ENCODE data around the gene ALKBH8. TPM values are rescaled to one million over a fixed set of nuclear protein-coding genes. Genes with fewer than 3 reads are reported as not detected.

ALKBH8 gene
- total and polyA plus RNA-seq, 2 of the 4 experiments (the other 2 are of a cell fraction): 3.0 to 6.6 TPM

DNA sequence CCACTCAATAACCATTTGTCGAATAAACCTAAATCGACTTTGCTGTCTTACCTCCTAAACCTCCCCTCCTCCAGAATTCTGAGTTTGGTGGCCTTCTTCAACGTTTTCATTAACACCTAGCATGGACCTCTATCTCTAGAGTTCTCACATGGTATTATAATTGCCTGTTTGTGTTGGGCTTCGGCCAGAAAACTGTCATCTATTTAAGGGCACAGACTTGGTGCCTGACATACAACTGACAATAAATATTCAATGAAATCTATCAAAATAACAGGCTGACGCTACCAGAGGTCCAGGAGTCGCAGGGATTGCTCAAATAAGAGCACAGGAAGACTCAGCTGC, 687 bp downstream of the ALKBH8 start:
- ChIA-PET CTCF (no interaction called here), POLR2A (ENCODE audit: unreplicated experiment) (interaction anchor here (1.0 kb wide), 1 partner anchor 41 kb away, joined by 4 read pairs; no protein-coding TSS in a partner anchor)
- no TSS peak for BruUV-seq (replicated peaks)
- H4K8ac ChIP-seq (ENCODE audit: low read depth in 2 of 2, low read length in 2 of 2): peak overlapping the region; percentile 85 to 88; a peak in 3 of 4 replicates
- 20% methylated on average over 1 of the region's 6 CpGs; no CpG with 5 or more reads in 1 of the 2 experiments for WGBS, 2 experiments (ENCODE audit: extremely low coverage in 2 of 2, insufficient read length in 1 of 2)
- 0 out of 2 replicates have a peak overlapping the region, but pooled peaks have one; percentile 82 for H3K18ac ChIP-seq (ENCODE audit: low read depth, low read length)
- in situ Hi-C loops (cut with MboI; ENCODE audit: low sequenced_read_pairs): loop anchor here (5.0 kb wide), 1 partner anchor 127 kb away; no protein-coding TSS in a partner anchor
- H4K20me1 ChIP-seq (ENCODE audit: insufficient read depth, low read length): no peaks in the 10 kb centered on the region
- no peaks in the 10 kb centered on the region for H3K27me3 ChIP-seq (ENCODE audit: control insufficient read depth, insufficient read depth, low read length)
- peak overlapping the region; percentile 88; the same call in 1 of the 2 replicates for H3K23ac ChIP-seq (ENCODE audit: low read depth, low read length)
- TF ChIP-seq, protein P1, sequence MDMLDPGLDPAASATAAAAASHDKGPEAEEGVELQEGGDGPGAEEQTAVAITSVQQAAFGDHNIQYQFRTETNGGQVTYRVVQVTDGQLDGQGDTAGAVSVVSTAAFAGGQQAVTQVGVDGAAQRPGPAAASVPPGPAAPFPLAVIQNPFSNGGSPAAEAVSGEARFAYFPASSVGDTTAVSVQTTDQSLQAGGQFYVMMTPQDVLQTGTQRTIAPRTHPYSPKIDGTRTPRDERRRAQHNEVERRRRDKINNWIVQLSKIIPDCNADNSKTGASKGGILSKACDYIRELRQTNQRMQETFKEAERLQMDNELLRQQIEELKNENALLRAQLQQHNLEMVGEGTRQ (IDR thresholded peaks at IDR 0.05; ENCODE audit: low read depth, low read length): no peak
- no peak for TF ChIP-seq MAFK (IDR thresholded peaks at IDR 0.05; ENCODE audit: low read depth, low read length)
- TF ChIP-seq MAZ (IDR thresholded peaks at IDR 0.05; ENCODE audit: borderline replicate concordance, low read depth, low read length): no peak
- TF ChIP-seq CEBPB (IDR thresholded peaks at IDR 0.05; ENCODE audit: low read depth, low read length): no peak
- TF ChIP-seq CHD1 (IDR thresholded peaks at IDR 0.05; ENCODE audit: low read depth, low read length): no peak
- TF ChIP-seq ELK1 (IDR thresholded peaks at IDR 0.05; ENCODE audit: borderline replicate concordance, low read depth, low read length): no peak
- no peak for TF ChIP-seq NFE2L2 (IDR thresholded peaks at IDR 0.05; ENCODE audit: low read depth, low read length)
- no peak for TF ChIP-seq SMC3 (IDR thresholded peaks at IDR 0.05; ENCODE audit: low read depth, low read length)
- no peak for TF ChIP-seq FOS (IDR thresholded peaks at IDR 0.05; ENCODE audit: low read depth, low read length)
- TF ChIP-seq MXI1 (IDR thresholded peaks at IDR 0.05; ENCODE audit: borderline replicate concordance, low read depth, low read length): no peak
- peak overlapping the region; percentile 77 for H2BK5ac ChIP-seq (ENCODE audit: low read depth, low read length, poor library complexity, severe bottlenecking)
- peak overlapping the region; percentile 89 for H3K4ac ChIP-seq (ENCODE audit: low read depth, low read length)
- H3K14ac ChIP-seq (replicated peaks; ENCODE audit: low read depth, low read length): 0 out of 2 replicates have a peak overlapping the region, but pooled peaks have one; percentile 47
- peak overlapping the region; percentile 92 for H4K5ac ChIP-seq (ENCODE audit: low read depth, low read length)
- intact Hi-C loops (cut with micrococcal nuclease): loop anchor here (10.0 kb wide), 1 partner anchor 1090 kb away; no protein-coding TSS in a partner anchor
- dilution Hi-C loops (cut with HindIII; ENCODE audit: low sequenced_read_pairs, unreplicated experiment): no loop called here
- H2AFZ ChIP-seq (replicated peaks; ENCODE audit: low read length, poor library complexity): peak overlapping the region; percentile 91
- DNase-seq (no peak), ATAC-seq (ENCODE audit: low read depth) (no peak)
- H4K91ac ChIP-seq (ENCODE audit: insufficient read depth, low read depth, low read length): peak overlapping the region; percentile 85; the same call in 1 of the 2 replicates
- peak overlapping the region; percentile 85 for H3K4me3 ChIP-seq (ENCODE audit: insufficient read depth, low read depth, low read length)
- H3K79me1 ChIP-seq (ENCODE audit: low read depth in 1 of 2, low read length in 2 of 2): peaks cover 5 to 16% of the 10 kb centered on the region in 2 experiments; a peak in 2 of 4 replicates
- H2AK9ac ChIP-seq (replicated peaks; ENCODE audit: low read depth, low read length, poor library complexity): peak overlapping the region; percentile 77
- no peaks in the 10 kb centered on the region for H3K9me3 ChIP-seq (ENCODE audit: control insufficient read depth, insufficient read depth, low read length)
- peak overlapping the region; percentile 81; the same call in 1 of the 2 replicates for H3K56ac ChIP-seq (ENCODE audit: extremely low read depth, insufficient read depth, low read length)
- peak overlapping the region; percentile 85 for H2BK120ac ChIP-seq (ENCODE audit: low read depth, low read length)
- H3K4me2 ChIP-seq (ENCODE audit: low read depth, low read length): peak overlapping the region; percentile 94
- H3K9me1 ChIP-seq (ENCODE audit: insufficient read depth, low read length): peaks cover 6% of the 10 kb centered on the region
- no peaks in the 10 kb centered on the region for H3K36me3 ChIP-seq (ENCODE audit: control insufficient read depth, insufficient read depth, low read length)
- H2BK20ac ChIP-seq (ENCODE audit: low read depth, low read length): 0 out of 2 replicates have a peak overlapping the region, but pooled peaks have one; percentile 40
- peaks cover 7% of the 10 kb centered on the region for H3K4me1 ChIP-seq (ENCODE audit: control insufficient read depth, insufficient read depth, low read length)
- no peak overlapping the region for H2AK5ac ChIP-seq (ENCODE audit: low read depth, low read length)
- peak overlapping the region; percentile 13; the same call in 1 of the 3 replicates for H2BK15ac ChIP-seq (ENCODE audit: low read depth, low read length)
- peak overlapping the region; percentile 84 for H3K27ac ChIP-seq (ENCODE audit: insufficient read depth, low read length)
- peak overlapping the region; percentile 84 for H3K9ac ChIP-seq (ENCODE audit: low read depth, low read length)
